ENCODE data around the gene IPCEF1. TPM values are rescaled to one million over a fixed set of nuclear protein-coding genes. Genes with fewer than 3 reads are reported as not detected.

IPCEF1 gene
- total and polyA plus RNA-seq, 2 of the 8 experiments (the other 6 are each of a cell fraction or from before 2014, with no cell fraction given) = 0.41 to 0.78 TPM

GRCh38 chr6:154230393-154230792, 126.2 kb downstream of the IPCEF1 start:
- Histone ChIP-seq H3K14ac (ENCODE audit: insufficient read length) (no peak overlapping the region), H3K4me2 (ENCODE audit: insufficient read depth in 1 of 2, low read depth in 2 of 2, low read length in 2 of 2) (no peak overlapping the region), H3K4ac (replicated peaks; ENCODE audit: insufficient read length, low read depth, low read length) (no peak overlapping the region), H2BK120ac (replicated peaks; ENCODE audit: low read depth, low read length) (no peak overlapping the region), H3K79me1 (ENCODE audit: low read depth, low read length) (no peaks in the 10 kb centered on the region), H2BK20ac (ENCODE audit: low read length) (no peak overlapping the region), H3K79me2 (ENCODE audit: control insufficient read depth in 1 of 2, insufficient read depth in 2 of 2, low read length in 2 of 2) (no peaks in the 10 kb centered on the region), H2AFZ (ENCODE audit: low read length) (no peak overlapping the region), H2BK15ac (ENCODE audit: low read length) (no peak overlapping the region), H4K91ac (replicated peaks; ENCODE audit: insufficient read length, low read length) (no peak overlapping the region), H2BK12ac (ENCODE audit: low read depth, low read length) (no peak overlapping the region), H3K4me1 (replicated peaks in 1 of 4; ENCODE audit: control insufficient read depth in 3 of 4, insufficient read depth in 4 of 4, low read length in 3 of 4) (no peaks in the 10 kb centered on the region), H3K27me3 (replicated peaks in 1 of 4; ENCODE audit: control insufficient read depth in 3 of 4, extremely low read depth in 1 of 4, insufficient read depth in 3 of 4, low read length in 3 of 4) (no peaks in the 10 kb centered on the region), H3K23ac (ENCODE audit: insufficient read length) (no peak overlapping the region), H3K4me3 (ENCODE audit: extremely low read depth in 1 of 4, insufficient read depth in 2 of 4, low read depth in 3 of 4, low read length in 4 of 4) (no peak overlapping the region), H3K9me3 (ENCODE audit: insufficient read depth in 2 of 2, low read depth in 1 of 2, low read length in 1 of 2) (no peaks in the 10 kb centered on the region; a peak in 1 of 4 replicates), H2AK5ac (ENCODE audit: low read depth, low read length) (no peak overlapping the region), H4K8ac (ENCODE audit: extremely low read depth, insufficient read depth, low read length) (no peak overlapping the region), H3K18ac (ENCODE audit: extremely low read depth, low read length) (no peak overlapping the region), H3K23me2 (ENCODE audit: low read depth, low read length) (no peaks in the 10 kb centered on the region), H3K56ac (replicated peaks; ENCODE audit: insufficient read length, low read depth, low read length) (no peak overlapping the region), H4K20me1 (replicated peaks in 1 of 2; ENCODE audit: control insufficient read depth in 1 of 2, insufficient read depth in 2 of 2, low read length in 2 of 2) (no peaks in the 10 kb centered on the region), H4K5ac (ENCODE audit: insufficient read length, low read depth, low read length) (no peak overlapping the region), H3K9ac (replicated peaks in 1 of 4; ENCODE audit: extremely low read depth in 1 of 4, low read depth in 3 of 4, low read length in 3 of 4) (no peak overlapping the region), H3K36me3 (ENCODE audit: control insufficient read depth in 2 of 4, insufficient read depth in 4 of 4, low read length in 3 of 4) (no peaks in the 10 kb centered on the region), H3K27ac (ENCODE audit: low read depth, low read length) (no peak overlapping the region), H2BK5ac (ENCODE audit: low read depth, low read length) (no peak overlapping the region)
- DNase-seq (ENCODE audit: low read depth in 1 of 2, low spot score in 2 of 2) = no peak
- POLR2A ChIA-PET (ENCODE audit: partially characterized antibody) = no interaction called here
- WGBS, 2 experiments (ENCODE audit: extremely low coverage in 1 of 2, insufficient coverage in 1 of 2, insufficient read length in 1 of 2, insufficient replicate concordance in 2 of 2, low coverage in 1 of 2, low lambda C conversion rate in 2 of 2, missing lambda C conversion rate in 1 of 2) = 94% methylated on average over 3 of the region's 3 CpGs; no CpG with 5 or more reads in 1 of the 2 experiments
- FAIRE-seq = no peak
- CTCF ChIA-PET (ENCODE audit: partially characterized antibody) = no interaction called here
- no peak for TF ChIP-seq RBBP5 (IDR thresholded peaks at IDR 0.05; ENCODE audit: borderline replicate concordance, low read depth, low read length)
- no peak for TF ChIP-seq SP4 (IDR thresholded peaks at IDR 0.05; ENCODE audit: low read length)
- TF ChIP-seq SUZ12 (IDR thresholded peaks at IDR 0.05; ENCODE audit: low read length) = no peak
- TF ChIP-seq TBP (IDR thresholded peaks at IDR 0.05; ENCODE audit: low read depth, low read length) = no peak
- no peak for TF ChIP-seq EP300 (IDR thresholded peaks at IDR 0.05; ENCODE audit: borderline replicate concordance in 1 of 2, low read depth in 2 of 2, low read length in 2 of 2)
- no peak for TF ChIP-seq ZNF274 (IDR thresholded peaks at IDR 0.05; ENCODE audit: borderline replicate concordance, extremely low read depth, low read length)
- TF ChIP-seq, protein P1, sequence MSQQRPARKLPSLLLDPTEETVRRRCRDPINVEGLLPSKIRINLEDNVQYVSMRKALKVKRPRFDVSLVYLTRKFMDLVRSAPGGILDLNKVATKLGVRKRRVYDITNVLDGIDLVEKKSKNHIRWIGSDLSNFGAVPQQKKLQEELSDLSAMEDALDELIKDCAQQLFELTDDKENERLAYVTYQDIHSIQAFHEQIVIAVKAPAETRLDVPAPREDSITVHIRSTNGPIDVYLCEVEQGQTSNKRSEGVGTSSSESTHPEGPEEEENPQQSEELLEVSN (IDR thresholded peaks at IDR 0.05) = no peak
- no peak for TF ChIP-seq RAD21 (IDR thresholded peaks at IDR 0.05 in 1 of 2, conservative IDR thresholded peaks at IDR 0.05 in 1 of 2; ENCODE audit: low read depth in 2 of 2, low read length in 2 of 2)
- no peak for TF ChIP-seq SIRT6 (IDR thresholded peaks at IDR 0.05; ENCODE audit: low read length)
- no peak for TF ChIP-seq CBX8 (IDR thresholded peaks at IDR 0.05; ENCODE audit: borderline replicate concordance, low read depth, low read length)
- no peak for TF ChIP-seq USF2 (IDR thresholded peaks at IDR 0.05; ENCODE audit: low read length)
- TF ChIP-seq POLR2AphosphoS5 (IDR thresholded peaks at IDR 0.05; ENCODE audit: low read depth, low read length) = no peak
- TF ChIP-seq KDM5A (IDR thresholded peaks at IDR 0.05; ENCODE audit: low read length) = no peak
